Gastrocnemius medialis (tissue), 4 donors: ENCODE measurements around the gene SKP1.

Source experiments
- POLR2A ChIP-seq, 2 donors: fragments of 450-650 bp; IDR thresholded peaks; one replicate each; pipeline ENCODE4 v1.6.1; 2017; ENCODE audit warnings: antibody characterized with exemption in 2 of 2, mild to moderate bottlenecking in 2 of 2, moderate library complexity in 2 of 2
- TF ChIP-seq, protein P1 (sequence below), 5 experiments: fragments of 450-650 bp in 3 of 5; fragments of 200-600 bp in 2 of 5; sonication (generic) in 2 of 5; IDR thresholded peaks in 4 of 5; conservative IDR thresholded peaks in 1 of 5; 1 replicate in 4 of 5; 2 replicates in 1 of 5; pipeline ENCODE4 v1.5.1; 2016 to 2019; ENCODE audit warnings: antibody characterized with exemption in 5 of 5, mild to moderate bottlenecking in 3 of 5, moderate library complexity in 3 of 5

DNA sequence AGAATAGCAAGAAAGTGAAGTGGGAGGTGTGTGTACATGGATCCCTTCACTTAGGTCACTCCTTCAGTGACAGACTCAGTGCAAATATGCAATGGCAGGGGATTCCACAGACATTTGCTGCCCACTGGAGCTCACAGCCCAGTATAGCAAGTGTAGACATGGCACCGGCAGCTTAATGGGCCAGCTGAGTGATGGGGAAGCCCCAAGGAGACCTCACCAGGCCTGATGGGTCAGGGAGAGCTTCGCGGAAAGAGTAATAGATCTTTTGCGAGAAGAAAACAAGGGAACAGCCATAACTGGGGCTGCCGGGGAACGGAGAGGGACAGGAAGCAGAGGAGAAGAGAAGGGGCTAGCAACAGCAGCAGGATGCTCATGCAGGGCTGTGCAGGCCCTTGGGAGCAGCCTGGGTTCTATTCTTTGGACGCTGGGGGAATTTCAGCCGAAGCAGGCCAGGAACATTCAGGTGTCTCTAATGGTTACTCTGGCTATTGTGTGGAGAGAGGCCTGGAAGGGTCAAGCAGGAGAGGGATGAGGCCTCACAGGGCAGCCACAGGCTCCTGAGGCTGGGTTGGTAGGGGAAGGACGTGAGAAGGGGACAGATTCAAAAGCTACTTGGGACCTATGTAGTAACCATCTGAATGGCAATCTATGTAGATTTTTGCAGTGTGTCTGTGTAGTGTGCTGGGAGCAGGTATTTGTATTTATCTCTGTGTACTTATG lies 35.3 kb downstream of the SKP1 start:
- TF ChIP-seq, protein P1, sequence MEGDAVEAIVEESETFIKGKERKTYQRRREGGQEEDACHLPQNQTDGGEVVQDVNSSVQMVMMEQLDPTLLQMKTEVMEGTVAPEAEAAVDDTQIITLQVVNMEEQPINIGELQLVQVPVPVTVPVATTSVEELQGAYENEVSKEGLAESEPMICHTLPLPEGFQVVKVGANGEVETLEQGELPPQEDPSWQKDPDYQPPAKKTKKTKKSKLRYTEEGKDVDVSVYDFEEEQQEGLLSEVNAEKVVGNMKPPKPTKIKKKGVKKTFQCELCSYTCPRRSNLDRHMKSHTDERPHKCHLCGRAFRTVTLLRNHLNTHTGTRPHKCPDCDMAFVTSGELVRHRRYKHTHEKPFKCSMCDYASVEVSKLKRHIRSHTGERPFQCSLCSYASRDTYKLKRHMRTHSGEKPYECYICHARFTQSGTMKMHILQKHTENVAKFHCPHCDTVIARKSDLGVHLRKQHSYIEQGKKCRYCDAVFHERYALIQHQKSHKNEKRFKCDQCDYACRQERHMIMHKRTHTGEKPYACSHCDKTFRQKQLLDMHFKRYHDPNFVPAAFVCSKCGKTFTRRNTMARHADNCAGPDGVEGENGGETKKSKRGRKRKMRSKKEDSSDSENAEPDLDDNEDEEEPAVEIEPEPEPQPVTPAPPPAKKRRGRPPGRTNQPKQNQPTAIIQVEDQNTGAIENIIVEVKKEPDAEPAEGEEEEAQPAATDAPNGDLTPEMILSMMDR (IDR thresholded peaks at IDR 0.05 in 4 of 5, conservative IDR thresholded peaks at IDR 0.05 in 1 of 5) = no peak
- no peak for TF ChIP-seq POLR2A (IDR thresholded peaks at IDR 0.05)
